Suprapubic skin (tissue), 3 donors: ENCODE results near the gene AQP12A.

Experiments used
- EP300 ChIP-seq: sonication (generic); formaldehyde crosslinking; IDR thresholded peaks from one replicate; pipeline ENCODE4 v1.6.1; 2017; ENCODE audit warnings: antibody characterized with exemption
- TF ChIP-seq, protein P1 (sequence below), 2 donors: fragments of 200-600 bp in 1 of 2; fragments of 450-650 bp in 1 of 2; sonication (generic) in 1 of 2; IDR thresholded peaks; one replicate each; pipeline ENCODE4 v1.5.1; 2016 to 2019; ENCODE audit warnings: antibody characterized with exemption in 2 of 2, mild to moderate bottlenecking in 1 of 2, moderate library complexity in 1 of 2

GRCh38 chr2:240742602-240743095 is 51.0 kb downstream of the AQP12A start:
- TF ChIP-seq, protein P1, sequence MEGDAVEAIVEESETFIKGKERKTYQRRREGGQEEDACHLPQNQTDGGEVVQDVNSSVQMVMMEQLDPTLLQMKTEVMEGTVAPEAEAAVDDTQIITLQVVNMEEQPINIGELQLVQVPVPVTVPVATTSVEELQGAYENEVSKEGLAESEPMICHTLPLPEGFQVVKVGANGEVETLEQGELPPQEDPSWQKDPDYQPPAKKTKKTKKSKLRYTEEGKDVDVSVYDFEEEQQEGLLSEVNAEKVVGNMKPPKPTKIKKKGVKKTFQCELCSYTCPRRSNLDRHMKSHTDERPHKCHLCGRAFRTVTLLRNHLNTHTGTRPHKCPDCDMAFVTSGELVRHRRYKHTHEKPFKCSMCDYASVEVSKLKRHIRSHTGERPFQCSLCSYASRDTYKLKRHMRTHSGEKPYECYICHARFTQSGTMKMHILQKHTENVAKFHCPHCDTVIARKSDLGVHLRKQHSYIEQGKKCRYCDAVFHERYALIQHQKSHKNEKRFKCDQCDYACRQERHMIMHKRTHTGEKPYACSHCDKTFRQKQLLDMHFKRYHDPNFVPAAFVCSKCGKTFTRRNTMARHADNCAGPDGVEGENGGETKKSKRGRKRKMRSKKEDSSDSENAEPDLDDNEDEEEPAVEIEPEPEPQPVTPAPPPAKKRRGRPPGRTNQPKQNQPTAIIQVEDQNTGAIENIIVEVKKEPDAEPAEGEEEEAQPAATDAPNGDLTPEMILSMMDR (IDR thresholded peaks at IDR 0.05) = no peak
- TF ChIP-seq EP300 = no peak
